Measurements from ENCODE around the gene TEAD1. TPM values are rescaled to one million over a fixed set of nuclear protein-coding genes. Genes with fewer than 3 reads are reported as not detected.

The TEAD1 gene
- 10 to 100 TPM; 16.2 to 35.1 (median 22.7) TPM for total RNA-seq
- polyA plus RNA-seq, result 1 to 10 TPM; 5.9 to 9.8 TPM

GRCh38 chr11:12673924-12674570 is at the start of gene TEAD1:
Gene TEAD1 (plus strand): TSS chr11:12674421.
- H3K4me3 ChIP-seq, result peak within 1 kb of the TSS; percentile 71 to 90 (median 79)
- no peaks in the 10 kb centered on the region for H3K36me3 ChIP-seq
- FAIRE-seq (no peak), ATAC-seq (peak; percentile 92 to 95 (median 94)), DNase-seq (peak; percentile 95 to 100 (median 98))
- intact Hi-C loops (cut with DNase I), result no loop called here
- no peak for TF ChIP-seq CTCF (IDR thresholded peaks at IDR 0.05)
- peak within 1 kb of the TSS; percentile 83 to 96 (median 92) for H3K27ac ChIP-seq
- WGBS, 2 donors, result 0 to 1% methylated on average over 78 to 95 of the region's 95 CpGs
- no peaks in the 10 kb centered on the region for H3K27me3 ChIP-seq
- H3K4me1 ChIP-seq, result peaks cover 0 to 16% (median 0%) of the 10 kb centered on the region in 3 donors
- no peaks in the 10 kb centered on the region for H3K9me3 ChIP-seq

GRCh38 chr11:12624595-12624994 is 49.6 kb upstream of the TEAD1 start:
- ATAC-seq (no peak), FAIRE-seq (no peak), DNase-seq (no peak)
- no peaks in the 10 kb centered on the region for H3K36me3 ChIP-seq
- no peaks in the 10 kb centered on the region for H3K27me3 ChIP-seq
- no peak for TF ChIP-seq CTCF (IDR thresholded peaks at IDR 0.05)
- H3K9me3 ChIP-seq, result peaks cover 0 to 5% (median 0%) of the 10 kb centered on the region in 4 donors
- no peak overlapping the region for H3K27ac ChIP-seq
- no peaks in the 10 kb centered on the region for H3K4me1 ChIP-seq
- H3K4me3 ChIP-seq, result no peak overlapping the region
- intact Hi-C loops (cut with DNase I), result no loop called here
- 82 to 90% methylated on average over 4 of the region's 4 CpGs for WGBS, 2 donors

GRCh38 chr11:12625438-12626071 is 48.7 kb upstream of the TEAD1 start:
- 50 to 56% methylated on average over 4 of the region's 4 CpGs for WGBS, 2 donors
- no peak for DNase-seq
- H3K4me3 ChIP-seq, result no peak overlapping the region
- no peak overlapping the region for H3K27ac ChIP-seq
- no peak for TF ChIP-seq CTCF (IDR thresholded peaks at IDR 0.05)
- FAIRE-seq, result no peak
- no peaks in the 10 kb centered on the region for H3K27me3 ChIP-seq
- no peaks in the 10 kb centered on the region for H3K36me3 ChIP-seq
- intact Hi-C loops (cut with DNase I), result no loop called here
- ATAC-seq, result no peak
- H3K9me3 ChIP-seq, result peaks cover 0 to 5% (median 0%) of the 10 kb centered on the region in 4 donors
- H3K4me1 ChIP-seq, result no peaks in the 10 kb centered on the region

GRCh38 chr11:12626616-12627015 is 47.6 kb upstream of the TEAD1 start:
- no peak for ATAC-seq
- 81 to 89% methylated on average over 5 of the region's 5 CpGs for WGBS, 2 donors

More at GRCh38 chr11:12626616-12627015, 47.6 kb upstream of the TEAD1 start:
- no peak for DNase-seq
- H3K27ac ChIP-seq, result no peak overlapping the region
- H3K9me3 ChIP-seq, result peaks cover 0 to 5% (median 0%) of the 10 kb centered on the region in 4 donors
- no peak for FAIRE-seq
- no peak overlapping the region for H3K4me3 ChIP-seq
- no peak for TF ChIP-seq CTCF (IDR thresholded peaks at IDR 0.05)
- no peaks in the 10 kb centered on the region for H3K36me3 ChIP-seq
- H3K27me3 ChIP-seq, result no peaks in the 10 kb centered on the region
- H3K4me1 ChIP-seq, result no peaks in the 10 kb centered on the region
- intact Hi-C loops (cut with DNase I), result no loop called here
